ENCODE data around the gene FURIN. TPM values are rescaled to one million over a fixed set of nuclear protein-coding genes. Genes with fewer than 3 reads are reported as not detected.
A peak's percentile ranks its signal among the peaks of the same experiment; 100 is the strongest.

Gene FURIN
- total and polyA plus RNA-seq, 8 donors = 43.6 to 114 (median 61.1) TPM

- H3K36me3 ChIP-seq = no peaks in the 10 kb centered on the region
- DNase-seq (no peak), ATAC-seq (no peak)
- H3K4me3 ChIP-seq = no peak overlapping the region
- H3K27ac ChIP-seq = no peak overlapping the region
- intact Hi-C loops (cut with DNase I) = no loop called here
- H3K4me1 ChIP-seq = peaks cover 0 to 16% of the 10 kb centered on the region in 2 donors
- H3K27me3 ChIP-seq = no peaks in the 10 kb centered on the region
- TF ChIP-seq CTCF (IDR thresholded peaks at IDR 0.05) = no peak
- H3K9me3 ChIP-seq = no peaks in the 10 kb centered on the region
Measured at GRCh38 chr15:90851940-90852339, 16.4 kb upstream of the FURIN start.

- Histone ChIP-seq H3K27me3 (no peaks in the 10 kb centered on the region), H3K4me3 (no peak overlapping the region), H3K4me1 (peaks cover 0 to 27% of the 10 kb centered on the region in 2 donors), H3K36me3 (no peaks in the 10 kb centered on the region), H3K27ac (no peak overlapping the region), H3K9me3 (no peaks in the 10 kb centered on the region)
- DNase-seq (no peak), ATAC-seq (no peak)
- intact Hi-C loops (cut with DNase I) = no loop called here
- TF ChIP-seq CTCF (IDR thresholded peaks at IDR 0.05) = no peak
Measured at GRCh38 chr15:90855139-90855538, 13.2 kb upstream of the FURIN start.

GRCh38 chr15:90857337-90857736 lies 11.1 kb upstream of the FURIN start:
- DNase-seq (no peak), ATAC-seq (no peak)
- Histone ChIP-seq H3K27me3 (no peaks in the 10 kb centered on the region), H3K36me3 (no peaks in the 10 kb centered on the region), H3K4me1 (peaks cover 0 to 45% of the 10 kb centered on the region in 2 donors), H3K9me3 (no peaks in the 10 kb centered on the region), H3K27ac (no peak overlapping the region), H3K4me3 (no peak overlapping the region)
- TF ChIP-seq CTCF (IDR thresholded peaks at IDR 0.05) = no peak
- intact Hi-C loops (cut with DNase I) = no loop called here

- peaks cover 0 to 45% of the 10 kb centered on the region in 2 donors for H3K4me1 ChIP-seq
- DNase-seq (no peak), ATAC-seq (no peak)
- no peaks in the 10 kb centered on the region for H3K9me3 ChIP-seq
- intact Hi-C loops (cut with DNase I) = no loop called here
- no peak overlapping the region for H3K27ac ChIP-seq
- no peak overlapping the region for H3K4me3 ChIP-seq
- no peaks in the 10 kb centered on the region for H3K36me3 ChIP-seq
- no peak for TF ChIP-seq CTCF (IDR thresholded peaks at IDR 0.05)
- no peaks in the 10 kb centered on the region for H3K27me3 ChIP-seq
Measured at GRCh38 chr15:90857883-90858443, 10.4 kb upstream of the FURIN start.

GRCh38 chr15:90859234-90860131 lies 8.9 kb upstream of the FURIN start:
- intact Hi-C loops (cut with DNase I) = no loop called here
- Histone ChIP-seq H3K36me3 (no peaks in the 10 kb centered on the region), H3K27me3 (no peaks in the 10 kb centered on the region), H3K4me3 (no peak overlapping the region), H3K27ac (peak overlapping the region in 1 of 2 donors; percentile 60), H3K4me1 (peaks cover 0 to 59% of the 10 kb centered on the region in 2 donors), H3K9me3 (no peaks in the 10 kb centered on the region)
- DNase-seq (no peak), ATAC-seq (no peak)
- no peak for TF ChIP-seq CTCF (IDR thresholded peaks at IDR 0.05)
